Esophagus squamous epithelium (tissue), 4 donors: ENCODE data around the gene GDPD5.

ENCODE experiments used
- CTCF ChIP-seq, 6 experiments: fragments of 450-650 bp in 4 of 6; fragments of 200-600 bp in 2 of 6; sonication (generic) in 2 of 6; IDR thresholded peaks; one replicate each; pipeline ENCODE4 v1.5.1; 2016 to 2019; ENCODE audit warnings: antibody characterized with exemption in 6 of 6, mild to moderate bottlenecking in 4 of 6, moderate library complexity in 4 of 6
- POLR2A ChIP-seq, 4 donors: fragments of 450-650 bp; IDR thresholded peaks; one replicate each; pipeline ENCODE4 v1.6.1; 2017; ENCODE audit warnings: antibody characterized with exemption in 4 of 4, mild to moderate bottlenecking in 4 of 4, moderate library complexity in 3 of 4

GRCh38 chr11:75434886-75435570, 90.7 kb downstream of the GDPD5 start:
- TF ChIP-seq POLR2A (IDR thresholded peaks at IDR 0.05) (no peak), CTCF (IDR thresholded peaks at IDR 0.05) (no peak)
